ENCODE results near the gene KIAA0930. TPM values are rescaled to one million over a fixed set of nuclear protein-coding genes. Genes with fewer than 3 reads are reported as not detected.
A peak's percentile ranks its signal among the peaks of the same experiment; 100 is the strongest.

Gene KIAA0930
- total RNA-seq, 1 donor from 2014 or later, result 60.2 TPM

DNA sequence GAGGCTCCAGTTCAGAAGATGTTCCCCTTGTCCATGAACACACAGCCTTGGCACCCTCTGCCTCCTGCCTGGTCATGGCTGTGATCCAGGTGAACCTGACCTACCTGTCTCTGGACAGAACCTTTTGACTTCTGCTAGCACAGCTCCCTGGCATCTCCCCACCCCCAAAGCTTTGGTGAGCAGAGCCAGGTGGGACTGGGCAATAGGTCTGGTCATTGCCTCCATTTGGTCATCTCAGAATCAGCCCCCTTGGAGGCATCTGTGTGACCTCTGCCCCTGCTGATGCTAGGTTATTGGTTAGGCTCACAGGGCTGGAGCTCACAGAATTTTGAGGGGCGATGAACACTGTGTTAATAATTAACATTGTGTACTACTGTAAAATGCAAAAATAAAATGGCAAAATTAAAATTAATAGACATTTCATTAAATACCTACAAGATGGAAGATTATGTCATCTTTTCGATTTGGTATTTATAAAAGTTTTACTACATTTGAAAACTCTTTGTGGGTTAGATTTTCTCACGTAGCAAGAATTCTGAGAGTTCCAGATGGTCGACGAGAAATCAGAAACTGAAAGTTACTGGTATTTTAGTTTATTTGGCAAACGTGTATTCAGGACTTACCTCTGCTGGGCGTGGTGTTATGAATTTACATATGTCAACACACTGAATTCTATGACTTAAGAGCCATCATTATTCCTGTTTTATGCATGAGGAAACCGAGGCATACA, 8.3 kb upstream of the KIAA0930 start:
- H3K9me3 Mint-ChIP-seq, result no peaks in the 10 kb centered on the region
- no peak overlapping the region for H3K27ac Mint-ChIP-seq (ENCODE audit: unreplicated experiment)
- no peak for DNase-seq (ENCODE audit: low read depth, low spot score)
- H3K27me3 Mint-ChIP-seq (ENCODE audit: low read depth), result no peaks in the 10 kb centered on the region
- H3K4me1 Mint-ChIP-seq, result peaks cover 11% of the 10 kb centered on the region
- H3K4me3 Mint-ChIP-seq, result no peak overlapping the region
- TF ChIP-seq, protein P1, sequence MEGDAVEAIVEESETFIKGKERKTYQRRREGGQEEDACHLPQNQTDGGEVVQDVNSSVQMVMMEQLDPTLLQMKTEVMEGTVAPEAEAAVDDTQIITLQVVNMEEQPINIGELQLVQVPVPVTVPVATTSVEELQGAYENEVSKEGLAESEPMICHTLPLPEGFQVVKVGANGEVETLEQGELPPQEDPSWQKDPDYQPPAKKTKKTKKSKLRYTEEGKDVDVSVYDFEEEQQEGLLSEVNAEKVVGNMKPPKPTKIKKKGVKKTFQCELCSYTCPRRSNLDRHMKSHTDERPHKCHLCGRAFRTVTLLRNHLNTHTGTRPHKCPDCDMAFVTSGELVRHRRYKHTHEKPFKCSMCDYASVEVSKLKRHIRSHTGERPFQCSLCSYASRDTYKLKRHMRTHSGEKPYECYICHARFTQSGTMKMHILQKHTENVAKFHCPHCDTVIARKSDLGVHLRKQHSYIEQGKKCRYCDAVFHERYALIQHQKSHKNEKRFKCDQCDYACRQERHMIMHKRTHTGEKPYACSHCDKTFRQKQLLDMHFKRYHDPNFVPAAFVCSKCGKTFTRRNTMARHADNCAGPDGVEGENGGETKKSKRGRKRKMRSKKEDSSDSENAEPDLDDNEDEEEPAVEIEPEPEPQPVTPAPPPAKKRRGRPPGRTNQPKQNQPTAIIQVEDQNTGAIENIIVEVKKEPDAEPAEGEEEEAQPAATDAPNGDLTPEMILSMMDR (conservative IDR thresholded peaks at IDR 0.05), result no peak
- H3K36me3 Mint-ChIP-seq (ENCODE audit: low read depth), result no peaks in the 10 kb centered on the region

DNA sequence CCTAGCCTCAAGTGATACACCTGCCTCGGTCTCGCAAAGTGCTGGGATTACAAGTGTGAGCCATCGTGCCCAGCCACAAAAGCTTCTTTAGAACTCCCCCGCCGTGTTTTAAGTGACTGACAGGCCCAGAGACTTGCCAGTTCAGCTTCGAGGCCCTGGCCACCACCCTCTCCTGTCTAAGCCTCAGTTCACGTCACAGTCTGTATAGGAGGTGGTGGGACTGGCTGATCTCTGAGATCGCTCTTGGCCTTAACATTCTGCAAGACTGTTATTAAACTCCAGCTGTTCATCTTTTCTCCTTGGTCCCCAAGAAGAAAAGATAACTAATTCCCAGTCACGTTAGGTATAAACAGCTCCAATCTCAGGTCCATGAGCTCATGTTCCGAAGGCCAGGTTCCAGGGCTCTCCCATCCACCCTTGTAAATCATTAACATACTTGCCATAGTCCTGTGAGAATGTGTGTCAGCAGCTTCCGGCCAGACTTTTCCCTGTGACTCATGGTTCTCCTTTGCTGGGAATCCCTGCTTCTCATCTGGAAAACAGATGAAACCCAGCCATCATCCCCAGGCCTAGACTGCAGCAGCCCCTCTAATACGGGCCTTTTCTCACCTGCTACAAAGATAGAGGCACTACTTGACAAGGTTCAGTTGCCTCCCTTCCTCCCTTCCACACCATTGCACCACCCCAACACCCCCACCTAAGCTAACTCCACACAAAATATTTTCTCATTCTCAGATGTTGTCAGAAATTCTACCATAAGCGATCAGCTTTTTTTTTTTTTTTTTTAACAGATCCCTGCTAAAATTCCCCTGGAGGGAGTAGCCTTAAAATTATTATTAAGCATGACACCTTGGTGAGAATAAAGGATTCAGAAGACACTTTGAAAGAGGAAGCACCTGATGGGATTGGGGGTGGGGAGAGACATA, 5.6 kb upstream of the KIAA0930 start:
- Mint-ChIP-seq H3K27me3 (ENCODE audit: low read depth) (no peaks in the 10 kb centered on the region), H3K9me3 (no peaks in the 10 kb centered on the region), H3K36me3 (ENCODE audit: low read depth) (no peaks in the 10 kb centered on the region), H3K27ac (ENCODE audit: unreplicated experiment) (no peak overlapping the region), H3K4me1 (peaks cover 11% of the 10 kb centered on the region), H3K4me3 (peak overlapping the region; percentile 9)
- no peak for DNase-seq (ENCODE audit: low read depth, low spot score)
- TF ChIP-seq, protein P1 (conservative IDR thresholded peaks at IDR 0.05), result no peak

DNA sequence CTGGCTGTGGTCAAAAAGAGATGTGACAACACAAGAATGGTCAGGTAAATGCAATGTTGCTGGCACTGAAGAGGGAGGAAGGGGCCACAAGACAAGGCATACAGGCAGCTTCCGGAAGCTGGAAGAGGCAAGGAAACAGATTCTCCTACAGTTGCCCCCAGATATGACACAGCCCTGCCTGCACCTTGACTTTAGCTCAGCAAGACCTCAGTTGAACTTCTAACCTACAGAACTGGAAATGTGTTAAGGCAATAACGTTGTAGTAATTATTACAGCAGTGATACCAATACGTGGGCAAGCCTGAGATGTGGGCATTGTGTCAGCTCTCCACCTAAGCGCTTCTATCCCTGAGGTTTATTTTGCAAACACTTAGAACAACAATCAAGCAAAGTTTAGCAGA, 4.2 kb upstream of the KIAA0930 start:
- Mint-ChIP-seq H3K36me3 (ENCODE audit: low read depth) (no peaks in the 10 kb centered on the region), H3K27ac (ENCODE audit: unreplicated experiment) (no peak overlapping the region), H3K4me1 (peaks cover 14% of the 10 kb centered on the region), H3K4me3 (peak overlapping the region; percentile 10), H3K9me3 (no peaks in the 10 kb centered on the region), H3K27me3 (ENCODE audit: low read depth) (no peaks in the 10 kb centered on the region)
- DNase-seq (ENCODE audit: low read depth, low spot score), result no peak
- TF ChIP-seq, protein P1 (conservative IDR thresholded peaks at IDR 0.05), result no peak

DNA sequence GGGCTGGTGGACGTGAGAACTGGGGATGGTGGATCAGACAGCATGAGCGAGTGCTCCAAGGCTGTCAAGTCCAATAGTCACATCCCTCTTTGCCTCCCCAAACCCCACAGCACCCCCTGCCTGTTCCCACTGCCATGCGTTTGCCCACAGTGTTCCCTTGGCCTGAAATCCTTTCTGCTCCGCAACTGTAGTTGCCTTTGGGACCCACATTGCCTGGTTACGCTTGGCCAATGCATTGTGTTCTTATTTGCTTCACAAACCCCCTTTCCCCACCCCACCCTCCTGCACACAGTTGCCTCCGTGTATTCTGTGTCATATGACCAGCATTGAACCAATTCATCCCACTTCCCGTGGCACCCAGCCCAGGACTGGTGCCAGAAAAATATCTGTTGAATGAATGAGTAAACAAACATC, 2.1 kb upstream of the KIAA0930 start:
- Mint-ChIP-seq H3K27ac (ENCODE audit: unreplicated experiment) (no peak overlapping the region), H3K9me3 (no peaks in the 10 kb centered on the region), H3K4me3 (peak overlapping the region; percentile 67), H3K36me3 (ENCODE audit: low read depth) (no peaks in the 10 kb centered on the region), H3K27me3 (ENCODE audit: low read depth) (no peaks in the 10 kb centered on the region), H3K4me1 (peaks cover 32% of the 10 kb centered on the region)
- TF ChIP-seq, protein P1 (conservative IDR thresholded peaks at IDR 0.05), result no peak
- DNase-seq (ENCODE audit: low read depth, low spot score), result no peak

DNA sequence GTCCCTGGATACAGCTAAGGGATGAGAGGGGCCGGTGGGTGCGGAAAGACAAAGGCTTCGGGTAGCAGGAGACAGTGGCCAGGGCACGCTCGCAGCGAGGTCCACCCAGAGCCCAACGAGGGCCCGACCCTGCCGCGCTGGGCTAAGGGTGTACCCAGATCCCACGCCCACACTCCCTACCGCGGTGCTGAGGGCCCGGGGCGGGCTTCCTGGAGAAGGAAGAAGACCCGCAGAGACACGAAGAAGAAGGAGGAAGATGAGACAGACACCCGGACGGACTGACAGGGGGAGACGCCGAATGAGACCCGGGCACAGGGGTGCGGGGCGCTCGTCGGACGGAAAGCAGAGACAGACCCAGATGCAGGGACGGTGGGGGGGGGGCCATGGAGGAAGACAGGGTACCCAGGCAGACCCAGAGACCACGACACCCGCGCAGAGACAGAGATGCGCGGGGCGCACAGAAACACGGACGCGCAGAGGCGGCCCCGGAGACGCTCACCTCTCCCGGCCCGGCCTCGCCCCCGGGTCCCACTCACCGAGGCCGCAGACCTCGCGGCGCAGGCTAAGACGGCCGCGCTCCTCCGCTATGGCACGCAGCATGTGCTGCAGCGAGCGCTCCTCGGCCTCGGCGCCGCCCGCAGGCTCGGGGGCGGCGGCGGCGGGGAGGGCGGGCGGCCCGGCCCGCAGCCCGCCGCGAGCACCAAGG, 437 bp downstream of the KIAA0930 start:
- DNase-seq (ENCODE audit: low read depth, low spot score), result no peak
- peak overlapping the region; percentile 94 for H3K4me3 Mint-ChIP-seq

More for the DNA sequence above, 437 bp downstream of the KIAA0930 start:
- Mint-ChIP-seq H3K27ac (ENCODE audit: unreplicated experiment) (peak overlapping the region; percentile 75), H3K36me3 (ENCODE audit: low read depth) (no peaks in the 10 kb centered on the region), H3K27me3 (ENCODE audit: low read depth) (no peaks in the 10 kb centered on the region), H3K4me1 (peaks cover 33% of the 10 kb centered on the region), H3K9me3 (no peaks in the 10 kb centered on the region)
- TF ChIP-seq, protein P1 (conservative IDR thresholded peaks at IDR 0.05), result no peak

Data from neural crest cell (in vitro differentiated cells).